HepG2 (cell line): ENCODE data around the gene SYT7. TPM values are rescaled to one million over a fixed set of nuclear protein-coding genes. Genes with fewer than 3 reads are reported as not detected.
A peak's percentile ranks its signal among the peaks of the same experiment; 100 is the strongest.

Experiments used
- DRAP1 ChIP-seq: IDR thresholded peaks from 2 replicates; pipeline ENCODE4 v1.6.1; 2016; ENCODE audit warnings: missing genetic modification reagents, missing compliant biosample characterization
- FOSL2 ChIP-seq: sonication (generic); formaldehyde crosslinking; IDR thresholded peaks from 2 replicates; pipeline ENCODE4 v1.4.0; 2020; ENCODE audit warnings: missing genetic modification reagents
- MAFG ChIP-seq: sonication (generic); formaldehyde crosslinking; IDR thresholded peaks from 2 replicates; pipeline ENCODE4 v1.5.1; 2020; ENCODE audit warnings: mild to moderate bottlenecking, missing genetic modification reagents
- MBNL3 ChIP-seq: fragments of 250-450 bp; sonication (Bioruptor Pico); conservative IDR thresholded peaks from 2 replicates; pipeline ENCODE4 v1.8.0; 2022; ENCODE audit warnings: mild to moderate bottlenecking, inconsistent platforms
- MYNN ChIP-seq: sonication (generic); formaldehyde crosslinking; IDR thresholded peaks from 2 replicates; pipeline ENCODE4 v1.4.0; 2020; ENCODE audit warnings: mild to moderate bottlenecking, low read depth, missing genetic modification reagents
- PAF1 ChIP-seq: IDR thresholded peaks from 2 replicates; pipeline ENCODE4 v1.6.1; 2016; ENCODE audit warnings: missing genetic modification reagents, missing compliant biosample characterization
- PITX1 ChIP-seq: sonication (generic); formaldehyde crosslinking; IDR thresholded peaks from 2 replicates; pipeline ENCODE4 v1.5.1; 2020; ENCODE audit warnings: mild to moderate bottlenecking, missing genetic modification reagents
- POLR2AphosphoS2 ChIP-seq: IDR thresholded peaks from 2 replicates; pipeline ENCODE4 v1.6.1; 2011; ENCODE audit warnings: low read depth, low read length, improper control_type of control experiment
- TFE3 ChIP-seq: IDR thresholded peaks from 2 replicates; pipeline ENCODE4 v1.6.1; 2016
- TMF1 ChIP-seq: sonication (generic); formaldehyde crosslinking; IDR thresholded peaks from 2 replicates; pipeline ENCODE4 v1.8.1; 2022; ENCODE audit warnings: low read depth, missing genetic modification reagents
- YEATS2 ChIP-seq: sonication (generic); formaldehyde crosslinking; IDR thresholded peaks from 2 replicates; pipeline ENCODE4 v1.4.0; 2020; ENCODE audit warnings: missing genetic modification reagents, borderline replicate concordance
- ZBTB2 ChIP-seq: sonication (generic); formaldehyde crosslinking; IDR thresholded peaks from 2 replicates; pipeline ENCODE4 v1.8.0; 2022; ENCODE audit warnings: low read depth, missing genetic modification reagents
- ZFY ChIP-seq: sonication (generic); formaldehyde crosslinking; IDR thresholded peaks from 2 replicates; pipeline ENCODE4 v1.4.0; 2020; ENCODE audit warnings: missing genetic modification reagents
- ZMYM3 ChIP-seq: sonication (generic); formaldehyde crosslinking; IDR thresholded peaks from 2 replicates; pipeline ENCODE4 v1.5.1; 2020; ENCODE audit warnings: mild to moderate bottlenecking, missing genetic modification reagents
- ZNF18 ChIP-seq: sonication (generic); formaldehyde crosslinking; IDR thresholded peaks from 2 replicates; pipeline ENCODE4 v1.8.0; 2022; ENCODE audit warnings: mild to moderate bottlenecking, missing genetic modification reagents; ENCODE audit not compliant: insufficient replicate concordance
- ZNF205 ChIP-seq: IDR thresholded peaks from 2 replicates; pipeline ENCODE4 v1.6.1; 2018; ENCODE audit warnings: missing biosample characterization, missing genetic modification reagents
- ZNF335 ChIP-seq: sonication (generic); formaldehyde crosslinking; IDR thresholded peaks from 2 replicates; pipeline ENCODE4 v1.4.0; 2020; ENCODE audit warnings: missing genetic modification reagents
- ZNF33B ChIP-seq: sonication (generic); formaldehyde crosslinking; IDR thresholded peaks from 2 replicates; pipeline ENCODE4 v1.5.1; 2020; ENCODE audit warnings: mild to moderate bottlenecking, missing genetic modification reagents
- ZNF530 ChIP-seq: sonication (generic); formaldehyde crosslinking; IDR thresholded peaks from 2 replicates; pipeline ENCODE4 v1.5.0; 2020; ENCODE audit warnings: low read depth, mild to moderate bottlenecking, missing genetic modification reagents
- ZNF563 ChIP-seq: sonication (generic); formaldehyde crosslinking; IDR thresholded peaks from 2 replicates; pipeline ENCODE4 v1.8.0; 2022; ENCODE audit warnings: mild to moderate bottlenecking, moderate library complexity, missing genetic modification reagents
- ZNF576 ChIP-seq: sonication (generic); formaldehyde crosslinking; IDR thresholded peaks from 2 replicates; pipeline ENCODE4 v1.4.0; 2020; ENCODE audit warnings: mild to moderate bottlenecking, missing genetic modification reagents
- ZNF580 ChIP-seq: IDR thresholded peaks from 2 replicates; pipeline ENCODE4 v1.6.1; 2016; ENCODE audit warnings: low read depth, borderline replicate concordance
- polyA plus RNA-seq, 8 experiments: library from polyadenylated mRNA; depleted of rRNA in 3 of 8; stranded (reverse) in 7 of 8; unstranded in 1 of 8; fragments of >200 nt; fragmentation: Illumina TruSeq in 4 of 8; extraction: Trizol in 4 of 8; gene quantifications; 2 replicates each; pipeline versions ENCODE4 v1.2.1 to v1.2.3, GENCODE V29; 2011 to 2016; ENCODE audit warnings: low read depth in 4 of 8, missing spikeins in 1 of 8, mixed read lengths in 1 of 8; ENCODE audit not compliant: insufficient read depth in 1 of 8
- total RNA-seq, 5 experiments: library from RNA; depleted of rRNA; stranded (reverse); fragments of >200 nt; fragmentation: Illumina TruSeq; extraction: Trizol; gene quantifications; 2 replicates each; pipeline ENCODE4 v1.2.3, GENCODE V29; 2016; ENCODE audit warnings: low read depth in 1 of 5

Gene SYT7
- total and polyA plus RNA-seq, 2 of the 13 experiments (the other 11 are each of a cell fraction or from before 2014, with no cell fraction given): 1.4 to 4.4 TPM

- TF ChIP-seq ZNF18 (CRISPR knock-in tag) (no peak), ZNF563 (no peak), ZNF580 (peak; percentile 81; the same call in 1 of the 2 replicates), PAF1 (no peak), TFE3 (CRISPR knock-in tag) (0 out of 2 replicates have a peak, but pooled peaks have one; percentile 41), ZBTB2 (CRISPR knock-in tag) (no peak), ZNF576 (CRISPR knock-in tag) (no peak; the same call in 1 of the 2 replicates), ZNF33B (no peak), DRAP1 (CRISPR knock-in tag) (peak; percentile 59; the same call in 1 of the 2 replicates), TMF1 (CRISPR knock-in tag) (no peak), FOSL2 (CRISPR knock-in tag) (peak; percentile 33; the same call in 1 of the 2 replicates), ZMYM3 (CRISPR knock-in tag) (peak; percentile 88; the same call in 1 of the 2 replicates), PITX1 (CRISPR knock-in tag) (peak; percentile 50; the same call in 1 of the 2 replicates), POLR2AphosphoS2 (no peak), ZFY (CRISPR knock-in tag) (peak; percentile 56; the same call in 1 of the 2 replicates), ZNF530 (CRISPR knock-in tag) (no peak), YEATS2 (peak; percentile 65; the same call in 1 of the 2 replicates), MAFG (no peak), ZNF335 (CRISPR knock-in tag) (no peak), ZNF205 (CRISPR knock-in tag) (peak; percentile 35; the same call in 1 of the 2 replicates), MYNN (CRISPR knock-in tag) (no peak), MBNL3 (CRISPR knock-in tag) (no peak)
Observed at GRCh38 chr11:61577383-61578118, 3.3 kb downstream of the SYT7 start (continued).
